ENCODE results near the gene IFITM10.

The IFITM10 gene

DNA sequence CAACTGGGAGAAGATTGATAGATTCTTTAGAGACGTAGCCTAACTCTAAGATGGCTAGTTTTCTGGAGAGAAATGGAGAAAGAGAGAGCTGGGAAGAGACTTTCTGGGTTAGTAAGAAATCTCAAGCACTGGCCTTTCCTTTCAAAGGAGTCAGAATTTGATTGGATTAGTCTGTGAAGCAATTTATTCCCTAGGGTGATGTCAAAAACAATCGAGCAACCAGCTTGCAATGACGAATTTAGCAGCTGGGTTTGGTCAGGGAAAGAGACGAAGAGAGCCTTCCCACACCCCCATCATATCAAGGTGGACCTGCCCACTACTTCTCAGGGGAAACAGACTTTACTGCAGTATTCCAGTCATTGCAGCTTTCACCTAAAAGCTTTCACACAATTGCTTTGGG, 42.6 kb downstream of the IFITM10 start:
- TF ChIP-seq, protein P1, sequence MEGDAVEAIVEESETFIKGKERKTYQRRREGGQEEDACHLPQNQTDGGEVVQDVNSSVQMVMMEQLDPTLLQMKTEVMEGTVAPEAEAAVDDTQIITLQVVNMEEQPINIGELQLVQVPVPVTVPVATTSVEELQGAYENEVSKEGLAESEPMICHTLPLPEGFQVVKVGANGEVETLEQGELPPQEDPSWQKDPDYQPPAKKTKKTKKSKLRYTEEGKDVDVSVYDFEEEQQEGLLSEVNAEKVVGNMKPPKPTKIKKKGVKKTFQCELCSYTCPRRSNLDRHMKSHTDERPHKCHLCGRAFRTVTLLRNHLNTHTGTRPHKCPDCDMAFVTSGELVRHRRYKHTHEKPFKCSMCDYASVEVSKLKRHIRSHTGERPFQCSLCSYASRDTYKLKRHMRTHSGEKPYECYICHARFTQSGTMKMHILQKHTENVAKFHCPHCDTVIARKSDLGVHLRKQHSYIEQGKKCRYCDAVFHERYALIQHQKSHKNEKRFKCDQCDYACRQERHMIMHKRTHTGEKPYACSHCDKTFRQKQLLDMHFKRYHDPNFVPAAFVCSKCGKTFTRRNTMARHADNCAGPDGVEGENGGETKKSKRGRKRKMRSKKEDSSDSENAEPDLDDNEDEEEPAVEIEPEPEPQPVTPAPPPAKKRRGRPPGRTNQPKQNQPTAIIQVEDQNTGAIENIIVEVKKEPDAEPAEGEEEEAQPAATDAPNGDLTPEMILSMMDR (IDR thresholded peaks at IDR 0.05) = no peak

DNA sequence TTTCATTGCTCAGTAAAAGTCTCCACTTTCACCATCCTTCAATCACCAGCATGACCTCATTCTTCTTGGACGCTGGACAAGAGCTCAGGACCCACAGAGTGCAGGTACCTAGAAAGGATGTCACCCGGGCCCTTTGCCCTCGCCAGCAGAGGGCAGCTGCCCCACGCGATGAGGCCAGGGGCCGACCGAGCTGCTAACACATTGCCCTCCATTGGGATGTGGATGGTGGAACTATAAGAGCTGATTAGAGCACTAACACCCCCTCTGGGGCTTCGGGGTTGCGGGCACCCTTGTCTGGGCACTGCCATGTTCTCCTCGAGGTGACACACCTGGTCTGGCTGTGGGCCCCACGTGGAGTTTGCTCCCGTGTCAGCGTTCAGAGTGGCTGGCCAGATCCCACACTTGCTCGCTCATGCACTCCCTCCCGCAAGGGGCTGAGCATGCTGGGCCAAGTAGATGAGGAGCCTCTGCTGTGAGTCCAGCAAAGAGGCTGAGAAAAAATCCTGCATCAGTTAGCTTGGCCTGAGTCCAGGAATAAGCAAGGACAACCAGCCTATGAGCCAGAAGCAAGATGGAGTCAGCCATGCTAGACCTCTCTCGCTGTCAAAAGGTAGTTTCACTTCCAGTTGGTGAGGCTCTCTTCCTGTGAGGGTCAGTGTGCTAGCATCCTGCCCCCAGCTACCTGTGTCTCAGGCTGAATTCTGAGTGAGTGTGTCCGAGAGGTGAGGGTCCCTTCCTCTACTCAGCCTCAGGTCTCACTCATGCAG, 43.6 kb downstream of the IFITM10 start:
- TF ChIP-seq, protein P1 (IDR thresholded peaks at IDR 0.05) = no peak

DNA sequence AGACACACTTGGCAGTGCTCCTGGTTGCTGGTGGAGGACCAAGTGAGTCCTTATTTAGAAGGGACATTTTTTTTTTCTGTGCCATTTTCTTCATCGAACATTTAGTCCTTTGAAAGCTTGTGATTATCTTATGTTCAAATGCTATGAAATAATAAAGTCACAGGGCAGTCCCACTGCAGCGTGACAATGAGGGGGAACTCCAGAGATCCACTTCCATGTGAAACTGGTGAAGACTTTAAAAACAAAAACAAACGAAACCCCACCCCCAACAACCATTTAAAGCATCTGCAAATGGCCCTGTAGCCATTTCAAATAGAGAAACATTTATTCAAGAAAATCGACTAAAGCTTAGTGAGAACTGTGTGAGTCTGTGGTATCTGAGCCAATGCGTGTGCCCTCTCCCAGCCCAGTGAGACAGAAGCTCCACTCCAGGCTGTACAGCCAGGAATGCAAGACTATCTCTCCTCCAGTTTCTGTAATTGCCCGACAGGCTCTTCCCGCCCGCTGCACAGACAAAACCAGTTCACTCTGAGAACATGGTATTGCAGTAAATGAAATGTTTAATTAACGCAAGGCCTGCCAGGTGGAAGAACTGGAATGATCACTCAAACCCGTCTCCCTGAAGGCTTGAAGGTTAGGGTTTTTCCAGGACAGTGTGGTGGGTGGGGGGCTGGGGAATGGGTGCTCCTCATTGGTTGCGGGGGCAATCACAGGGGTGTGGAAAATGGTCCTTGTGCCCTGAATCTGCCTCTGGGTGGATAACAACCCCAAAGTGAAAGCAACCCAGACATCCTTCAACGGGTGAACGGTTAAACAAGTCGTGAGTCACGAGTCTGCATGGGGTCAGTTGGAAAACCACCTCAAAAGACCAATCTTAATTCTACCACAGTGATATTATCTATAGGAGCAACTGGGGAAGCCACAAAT, 45.0 kb downstream of the IFITM10 start:
- TF ChIP-seq, protein P1 (IDR thresholded peaks at IDR 0.05) = no peak

DNA sequence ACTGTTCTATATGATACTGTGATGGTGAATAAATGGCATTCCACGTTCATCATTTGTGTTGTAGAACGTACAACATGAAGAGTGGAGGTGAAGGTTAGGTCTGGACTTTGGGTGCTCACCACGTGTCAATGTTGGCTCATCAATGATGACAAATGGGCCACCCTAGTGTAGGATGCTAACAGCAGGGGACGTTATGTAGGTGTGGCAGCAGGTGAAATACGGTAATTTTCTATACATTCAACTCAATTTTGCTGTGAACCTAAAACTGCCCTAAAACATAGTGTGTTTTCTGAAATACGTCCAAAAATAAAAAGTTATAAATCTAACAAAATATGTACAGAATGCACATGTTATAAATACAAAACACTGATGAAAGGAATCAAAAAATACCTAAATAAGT, 47.2 kb downstream of the IFITM10 start:
- TF ChIP-seq, protein P1 (IDR thresholded peaks at IDR 0.05) = no peak

DNA sequence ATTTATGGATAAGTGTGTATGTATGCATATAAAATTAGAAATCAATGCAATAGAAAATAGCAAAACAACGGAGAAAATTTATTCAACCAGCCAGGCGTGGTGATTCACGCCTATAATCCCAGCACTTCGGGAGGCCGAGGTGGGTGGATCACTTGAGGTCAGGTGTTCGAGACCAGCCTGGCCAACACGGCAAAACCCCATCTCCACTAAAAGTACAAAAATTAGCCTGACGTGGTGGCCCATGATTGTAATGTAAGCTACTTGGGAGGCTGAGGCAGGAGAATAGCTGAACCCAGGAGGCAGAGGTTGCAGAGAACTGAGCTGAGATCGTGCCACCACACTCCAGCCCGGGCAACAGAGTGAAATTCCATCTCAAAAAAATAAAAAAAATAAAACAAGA, 47.9 kb downstream of the IFITM10 start:
- TF ChIP-seq, protein P1 (IDR thresholded peaks at IDR 0.05) = no peak

DNA sequence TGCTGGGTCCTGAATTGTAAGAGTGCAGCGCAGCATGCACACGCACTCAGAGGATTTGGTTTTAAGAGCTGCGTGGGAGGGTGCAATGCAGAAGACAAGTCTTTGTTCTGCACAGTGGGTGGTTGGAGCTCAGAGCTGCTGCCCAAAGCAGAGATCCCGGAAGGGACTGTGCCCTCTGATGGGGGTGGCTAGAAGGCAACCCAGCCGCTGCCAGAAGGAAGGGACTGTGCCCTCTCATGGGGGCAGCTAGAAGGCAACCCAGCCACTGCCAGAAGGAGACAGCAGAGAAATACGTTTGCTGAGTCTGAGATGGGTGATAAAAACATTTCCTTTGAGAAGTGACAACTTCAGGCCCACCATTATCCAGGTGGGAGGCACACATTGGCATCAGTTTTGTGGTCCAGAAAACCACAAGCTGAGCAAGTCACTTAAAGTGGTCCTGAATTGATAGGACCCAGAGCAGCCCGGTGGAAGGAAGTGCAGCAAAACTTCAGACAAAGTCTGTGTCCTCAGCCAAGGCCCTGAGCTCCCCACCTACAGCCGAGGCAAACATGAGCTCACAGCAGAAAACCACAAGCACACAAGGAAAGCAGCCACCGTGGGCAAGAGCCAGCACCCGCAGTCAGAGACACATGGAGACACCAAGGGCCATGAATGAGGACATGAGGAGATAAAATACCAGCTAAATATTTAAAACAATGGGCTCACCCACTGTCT, 49.1 kb downstream of the IFITM10 start:
- TF ChIP-seq, protein P1 (IDR thresholded peaks at IDR 0.05) = no peak

DNA sequence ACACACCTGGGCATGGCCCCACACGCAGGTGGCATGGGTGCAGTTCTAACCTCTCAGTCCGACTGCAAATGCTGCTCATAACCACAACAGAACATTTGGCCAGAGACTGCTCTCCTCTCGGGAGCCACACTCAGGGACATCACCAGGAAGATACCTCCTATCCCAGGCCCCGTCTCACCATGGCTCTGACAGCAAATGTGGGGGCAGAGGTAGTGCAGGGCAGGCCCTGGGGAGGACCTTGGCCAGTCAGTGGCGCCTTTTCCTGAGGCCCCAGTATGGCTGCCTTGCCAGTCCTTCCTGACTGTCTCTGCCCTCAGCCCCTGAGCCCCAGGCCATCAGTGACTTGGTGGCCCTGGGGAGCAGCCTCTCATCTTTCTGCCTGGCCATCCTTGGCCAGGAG, 50.6 kb downstream of the IFITM10 start:
- TF ChIP-seq, protein P1 (IDR thresholded peaks at IDR 0.05) = no peak
